Ascending aorta (tissue), 2 donors: ENCODE measurements around the gene CACNA2D1. TPM values are rescaled to one million over a fixed set of nuclear protein-coding genes. Genes with fewer than 3 reads are reported as not detected.

Experiments used
- DNase-seq, 2 donors: peaks; one replicate each; pipeline ENCODE4 v3.0.0-alpha.2; 2019; ENCODE audit warnings: low spot score in 2 of 2
- H3K27ac ChIP-seq, 2 donors: fragments of 200-600 bp; sonication (generic); one replicate each; pipeline ENCODE4 v1.5.1; 2016 to 2017; ENCODE audit warnings: mild to moderate bottlenecking in 1 of 2
- H3K27me3 ChIP-seq: fragments of 200-600 bp; sonication (generic); one replicate; pipeline ENCODE4 v1.5.1; 2017
- H3K36me3 ChIP-seq, 2 donors: fragments of 200-600 bp; sonication (generic); one replicate each; pipeline ENCODE4 v1.5.1; 2016
- H3K4me1 ChIP-seq, 2 donors: fragments of 200-600 bp; sonication (generic); one replicate each; pipeline ENCODE4 v1.5.1; 2016 to 2017; ENCODE audit warnings: mild to moderate bottlenecking in 1 of 2
- H3K4me3 ChIP-seq, 2 donors: fragments of 200-600 bp; sonication (generic); one replicate each; pipeline ENCODE4 v1.5.1; 2016 to 2017; ENCODE audit warnings: mild to moderate bottlenecking in 1 of 2
- H3K9me3 ChIP-seq, 2 donors: fragments of 200-600 bp; sonication (generic); one replicate each; pipeline ENCODE4 v1.5.1; 2016
- CTCF ChIP-seq, 3 experiments: fragments of 200-600 bp in 2 of 3; fragments of 450-650 bp in 1 of 3; sonication (generic) in 2 of 3; IDR thresholded peaks; one replicate each; pipeline ENCODE4 v1.5.1; 2016 to 2019; ENCODE audit warnings: antibody characterized with exemption in 3 of 3, mild to moderate bottlenecking in 1 of 3, moderate library complexity in 1 of 3
- intact Hi-C: fragments of 100-400 bp; cut with DNase I; formaldehyde crosslinking; loops from one replicate; pipeline ENCODE4 v1.15.1; 2023
- total RNA-seq: library from RNA; depleted of rRNA; stranded (reverse); fragments of >200 nt; gene quantifications from one replicate; pipeline ENCODE4 v1.1.0, GENCODE V29; 2016

The CACNA2D1 gene
- total RNA-seq, 1 donor from 2014 or later = 17.3 TPM

- H3K9me3 ChIP-seq = no peaks in the 10 kb centered on the region
- no peak for DNase-seq
- no peak overlapping the region for H3K27ac ChIP-seq
- no peak for TF ChIP-seq CTCF (IDR thresholded peaks at IDR 0.05)
- H3K27me3 ChIP-seq = no peaks in the 10 kb centered on the region
- H3K4me3 ChIP-seq = no peak overlapping the region
- H3K36me3 ChIP-seq = no peaks in the 10 kb centered on the region
- intact Hi-C loops = no loop called here
- no peaks in the 10 kb centered on the region for H3K4me1 ChIP-seq
Observed at GRCh38 chr7:82325416-82325815, 118.2 kb downstream of the CACNA2D1 start.

GRCh38 chr7:82323806-82324205, 119.8 kb downstream of the CACNA2D1 start:
- no peak overlapping the region for H3K4me3 ChIP-seq
- intact Hi-C loops = no loop called here

GRCh38 chr7:82319674-82320118, 123.9 kb downstream of the CACNA2D1 start:
- H3K4me1 ChIP-seq = no peaks in the 10 kb centered on the region
- no peak overlapping the region for H3K4me3 ChIP-seq
- H3K27me3 ChIP-seq = no peaks in the 10 kb centered on the region
- H3K9me3 ChIP-seq = no peaks in the 10 kb centered on the region
- intact Hi-C loops = no loop called here
- peak in 1 of 2 donors; percentile 71 for DNase-seq
- no peaks in the 10 kb centered on the region for H3K36me3 ChIP-seq
- H3K27ac ChIP-seq = no peak overlapping the region
- TF ChIP-seq CTCF (IDR thresholded peaks at IDR 0.05) = no peak

More at GRCh38 chr7:82323806-82324205, 119.8 kb downstream of the CACNA2D1 start:
- H3K27ac ChIP-seq = no peak overlapping the region
- no peak for DNase-seq
- no peaks in the 10 kb centered on the region for H3K36me3 ChIP-seq
- TF ChIP-seq CTCF (IDR thresholded peaks at IDR 0.05) = no peak
- H3K27me3 ChIP-seq = no peaks in the 10 kb centered on the region
- no peaks in the 10 kb centered on the region for H3K9me3 ChIP-seq
- no peaks in the 10 kb centered on the region for H3K4me1 ChIP-seq

GRCh38 chr7:82318786-82319185, 124.8 kb downstream of the CACNA2D1 start:
- H3K9me3 ChIP-seq = no peaks in the 10 kb centered on the region
- DNase-seq = no peak
- intact Hi-C loops = no loop called here
- TF ChIP-seq CTCF (IDR thresholded peaks at IDR 0.05) = no peak
- no peaks in the 10 kb centered on the region for H3K4me1 ChIP-seq
- H3K27ac ChIP-seq = no peak overlapping the region
- H3K36me3 ChIP-seq = no peaks in the 10 kb centered on the region
- no peaks in the 10 kb centered on the region for H3K27me3 ChIP-seq
- H3K4me3 ChIP-seq = no peak overlapping the region

GRCh38 chr7:82317760-82318159, 125.8 kb downstream of the CACNA2D1 start:
- TF ChIP-seq CTCF (IDR thresholded peaks at IDR 0.05) = no peak
- Histone ChIP-seq H3K27ac (no peak overlapping the region), H3K27me3 (no peaks in the 10 kb centered on the region), H3K4me1 (no peaks in the 10 kb centered on the region), H3K36me3 (no peaks in the 10 kb centered on the region), H3K9me3 (no peaks in the 10 kb centered on the region), H3K4me3 (no peak overlapping the region)
- no peak for DNase-seq
- intact Hi-C loops = no loop called here

- H3K27ac ChIP-seq = no peak overlapping the region
- intact Hi-C loops = no loop called here
- no peaks in the 10 kb centered on the region for H3K27me3 ChIP-seq
- H3K4me3 ChIP-seq = no peak overlapping the region
- no peaks in the 10 kb centered on the region for H3K9me3 ChIP-seq
- no peaks in the 10 kb centered on the region for H3K4me1 ChIP-seq
- no peak for TF ChIP-seq CTCF (IDR thresholded peaks at IDR 0.05)
- DNase-seq = no peak
- H3K36me3 ChIP-seq = no peaks in the 10 kb centered on the region
Observed at GRCh38 chr7:82317257-82317721, 126.3 kb downstream of the CACNA2D1 start.
